H1 (cell line): Measurements from ENCODE around the gene SLC9A7.

ENCODE experiments used
- ATF2 ChIP-seq: IDR thresholded peaks from 2 replicates; pipeline ENCODE4 v1.6.1; 2012; ENCODE audit warnings: low read length, inconsistent platforms
- ATF3 ChIP-seq: IDR thresholded peaks from 2 replicates; pipeline ENCODE4 v1.6.1; 2011; ENCODE audit warnings: low read depth, mild to moderate bottlenecking, low read length; ENCODE audit not compliant: insufficient read depth
- CEBPB ChIP-seq: IDR thresholded peaks from 2 replicates; pipeline ENCODE4 v1.6.1; 2012; ENCODE audit warnings: low read depth, low read length
- CTCF ChIP-seq, 3 experiments: IDR thresholded peaks; 1 replicate in 2 of 3; 2 replicates in 1 of 3; pipeline versions ENCODE4 v1.5.1 to v1.6.1; 2011; ENCODE audit warnings: low read length in 3 of 3, mild to moderate bottlenecking in 3 of 3, inconsistent platforms in 2 of 3, low read depth in 1 of 3, moderate library complexity in 1 of 3; ENCODE audit not compliant: insufficient read depth in 1 of 3; ENCODE audit errors: control extremely low read depth in 1 of 3
- EP300 ChIP-seq, 2 experiments: IDR thresholded peaks; 1 replicate in 1 of 2; 2 replicates in 1 of 2; pipeline ENCODE4 v1.6.1; 2011 to 2012; ENCODE audit warnings: low read depth in 2 of 2, low read length in 2 of 2, mild to moderate bottlenecking in 2 of 2, borderline replicate concordance in 1 of 2, inconsistent platforms in 1 of 2, moderate library complexity in 1 of 2
- NANOG ChIP-seq: IDR thresholded peaks from 2 replicates; pipeline ENCODE4 v1.6.1; 2011; ENCODE audit warnings: low read length, low read depth, mild to moderate bottlenecking, inconsistent platforms; ENCODE audit not compliant: insufficient read depth, poor library complexity, severe bottlenecking
- SP1 ChIP-seq: IDR thresholded peaks from 2 replicates; pipeline ENCODE4 v1.6.1; 2011; ENCODE audit warnings: low read depth, low read length
- USF2 ChIP-seq: IDR thresholded peaks from 2 replicates; pipeline ENCODE4 v1.6.1; 2011; ENCODE audit warnings: low read length, improper control_type of control experiment
- ZNF274 ChIP-seq: IDR thresholded peaks from 2 replicates; pipeline ENCODE4 v1.7.0; 2012; ENCODE audit warnings: low read length, borderline replicate concordance; ENCODE audit errors: extremely low read depth

- TF ChIP-seq USF2 (no peak), CEBPB (no peak), CTCF (IDR thresholded peaks at IDR 0.05; ENCODE audit: control extremely low read depth in 1 of 3, insufficient read depth in 1 of 3, low read depth in 1 of 3, low read length in 3 of 3) (no peak), NANOG (no peak), ATF3 (no peak), EP300 (IDR thresholded peaks at IDR 0.05; ENCODE audit: borderline replicate concordance in 1 of 2, low read depth in 2 of 2, low read length in 2 of 2) (no peak), SP1 (no peak), ZNF274 (no peak), ATF2 (no peak)
Observed at GRCh38 chrX:46636223-46636622, 122.7 kb downstream of the SLC9A7 start.
